SK-N-MC (cell line): Measurements from ENCODE around the gene KLF1.

ENCODE experiments used
- EZH2 ChIP-seq: fragments of 200-600 bp; sonication (generic); IDR thresholded peaks from one replicate; pipeline ENCODE4 v1.6.1; 2017; ENCODE audit warnings: antibody characterized with exemption
- POLR2AphosphoS5 ChIP-seq: IDR thresholded peaks from 2 replicates; pipeline ENCODE4 v1.6.1; 2012; ENCODE audit warnings: mild to moderate bottlenecking, low read depth, low read length, borderline replicate concordance

DNA sequence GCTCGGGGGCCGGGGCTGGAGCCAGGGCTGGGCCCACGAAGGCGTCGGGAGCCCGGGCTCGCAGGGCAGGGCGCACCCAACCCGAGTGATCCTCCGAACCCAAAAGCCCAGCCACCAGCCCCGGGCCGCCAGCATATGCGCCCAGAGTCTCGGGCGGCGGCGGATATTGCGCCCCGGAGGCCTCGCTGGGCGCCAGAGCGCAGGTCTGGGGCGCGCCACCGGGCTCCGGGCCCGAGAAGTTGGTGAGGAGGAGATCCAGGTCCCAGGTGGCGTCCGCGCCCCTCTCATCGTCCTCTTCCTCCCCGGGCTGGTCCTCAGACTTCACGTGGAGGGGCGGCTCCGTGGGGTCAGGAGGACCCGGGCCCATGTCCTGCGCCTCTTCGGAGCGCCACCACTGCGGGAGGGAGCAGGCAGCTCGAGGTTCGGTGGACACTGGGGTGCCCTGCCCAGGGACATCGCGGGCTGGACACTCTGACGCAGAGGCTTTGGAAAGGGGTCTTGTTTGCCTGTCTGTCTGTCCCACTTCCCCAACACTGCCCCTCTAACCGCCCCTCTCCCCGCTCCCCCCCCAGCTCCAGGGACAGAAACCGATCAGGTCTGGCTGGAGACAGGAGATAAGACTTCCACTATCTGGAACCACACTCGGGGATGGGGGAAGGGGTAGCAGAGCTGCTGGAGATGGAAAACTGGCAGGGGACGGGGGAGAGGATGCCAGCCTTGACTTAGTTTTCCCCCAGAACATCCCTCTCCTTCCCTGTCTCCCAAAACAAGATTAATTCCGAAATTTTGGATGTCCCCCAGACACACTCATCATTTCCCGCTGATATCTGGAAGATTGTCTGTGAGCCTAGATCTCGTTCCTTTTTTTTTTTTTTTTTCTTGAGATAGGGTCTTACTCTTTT is 1.0 kb downstream of the KLF1 start:
- TF ChIP-seq POLR2AphosphoS5 (no peak), EZH2 (no peak)
